Upper lobe of right lung (tissue), 1 donor: ENCODE results near the gene CLTB. TPM values are rescaled to one million over a fixed set of nuclear protein-coding genes. Genes with fewer than 3 reads are reported as not detected.

Source experiments
- ATAC-seq: fragments of 200-7000 bp; cut with Tn5 transposase; one replicate; pipeline ENCODE4 v1.9.1; 2020; ENCODE audit warnings: mild to moderate bottlenecking, moderate library complexity
- DNase-seq: peaks from one replicate; pipeline ENCODE4 v3.0.0-alpha.2; 2020
- H3K27ac ChIP-seq: fragments of 200-600 bp; one replicate; pipeline ENCODE4 v1.8.0; 2022
- H3K27me3 ChIP-seq: fragments of 200-600 bp; one replicate; pipeline ENCODE4 v1.8.0; 2022; ENCODE audit warnings: mild to moderate bottlenecking
- H3K36me3 ChIP-seq: fragments of 200-600 bp; one replicate; pipeline ENCODE4 v1.8.0; 2022
- H3K4me1 ChIP-seq: fragments of 200-600 bp; one replicate; pipeline ENCODE4 v1.8.0; 2022
- H3K4me3 ChIP-seq: fragments of 200-600 bp; one replicate; pipeline ENCODE4 v1.8.0; 2022; ENCODE audit warnings: mild to moderate bottlenecking
- H3K9me3 ChIP-seq: fragments of 200-600 bp; one replicate; pipeline ENCODE4 v1.8.0; 2022
- intact Hi-C: fragments of 100-400 bp; cut with DNase I; formaldehyde crosslinking; loops from one replicate; pipeline ENCODE4 v1.11.0; 2022
- total RNA-seq: library from RNA; stranded (reverse); fragmentation: NEBNext Ultra II Directional; extraction: Animal tissue kit (Norgen Biotek cat#: 25700); gene quantifications from one replicate; pipeline ENCODE4 v1.2.1, GENCODE V29; 2021
- TF ChIP-seq, protein P1 (sequence below): fragments of 200-600 bp; IDR thresholded peaks from one replicate; pipeline ENCODE4 v1.8.0; 2022; ENCODE audit warnings: antibody characterized with exemption
- donor health status: DM: no; HTN: yes; CAD: no; lungs with severe emphysema.

Gene CLTB
- total RNA-seq, 1 donor from 2014 or later, result 80.9 TPM

DNA sequence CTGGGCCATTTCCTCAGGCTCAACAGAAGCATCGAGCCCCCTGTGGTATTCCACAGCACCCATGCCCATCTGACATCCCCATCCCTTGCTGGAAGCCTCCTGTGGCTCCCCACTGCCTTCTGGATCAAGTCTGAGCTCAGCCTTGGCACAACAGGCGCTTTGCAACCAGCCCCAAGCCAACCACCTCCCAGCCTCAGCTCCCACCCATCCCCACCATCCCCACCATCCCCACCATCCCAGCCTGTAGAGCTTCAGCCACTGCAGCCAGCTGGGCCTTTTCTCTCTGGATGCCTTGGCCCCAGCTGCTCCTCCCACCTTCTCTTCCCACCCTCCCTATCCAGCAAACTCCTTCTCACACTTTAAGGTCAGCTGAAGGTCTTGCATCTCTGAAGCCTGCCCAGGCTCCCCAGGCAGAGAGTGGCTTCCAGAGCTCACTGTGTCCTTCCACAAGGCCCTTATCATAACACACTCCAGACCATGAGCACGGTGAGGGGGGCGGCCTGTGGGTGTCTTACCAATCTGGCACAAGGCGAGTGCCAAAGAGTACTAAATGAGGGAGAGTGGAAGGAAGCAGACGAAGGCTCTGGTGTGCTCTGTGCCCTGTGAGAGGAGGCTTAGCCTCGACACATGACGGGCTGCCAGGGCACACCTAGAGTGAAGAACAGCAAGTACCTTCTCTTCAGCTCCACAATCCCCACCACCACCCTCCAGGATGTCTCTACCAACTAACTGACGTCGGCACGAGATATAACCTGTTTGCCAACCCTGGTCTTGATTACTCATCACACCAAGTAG, 21.3 kb downstream of the CLTB start:
- DNase-seq, result no peak
- Histone ChIP-seq H3K9me3 (no peaks in the 10 kb centered on the region), H3K27me3 (no peaks in the 10 kb centered on the region), H3K27ac (no peak overlapping the region), H3K4me1 (no peaks in the 10 kb centered on the region), H3K36me3 (peaks cover 17% of the 10 kb centered on the region), H3K4me3 (no peak overlapping the region)
- TF ChIP-seq, protein P1, sequence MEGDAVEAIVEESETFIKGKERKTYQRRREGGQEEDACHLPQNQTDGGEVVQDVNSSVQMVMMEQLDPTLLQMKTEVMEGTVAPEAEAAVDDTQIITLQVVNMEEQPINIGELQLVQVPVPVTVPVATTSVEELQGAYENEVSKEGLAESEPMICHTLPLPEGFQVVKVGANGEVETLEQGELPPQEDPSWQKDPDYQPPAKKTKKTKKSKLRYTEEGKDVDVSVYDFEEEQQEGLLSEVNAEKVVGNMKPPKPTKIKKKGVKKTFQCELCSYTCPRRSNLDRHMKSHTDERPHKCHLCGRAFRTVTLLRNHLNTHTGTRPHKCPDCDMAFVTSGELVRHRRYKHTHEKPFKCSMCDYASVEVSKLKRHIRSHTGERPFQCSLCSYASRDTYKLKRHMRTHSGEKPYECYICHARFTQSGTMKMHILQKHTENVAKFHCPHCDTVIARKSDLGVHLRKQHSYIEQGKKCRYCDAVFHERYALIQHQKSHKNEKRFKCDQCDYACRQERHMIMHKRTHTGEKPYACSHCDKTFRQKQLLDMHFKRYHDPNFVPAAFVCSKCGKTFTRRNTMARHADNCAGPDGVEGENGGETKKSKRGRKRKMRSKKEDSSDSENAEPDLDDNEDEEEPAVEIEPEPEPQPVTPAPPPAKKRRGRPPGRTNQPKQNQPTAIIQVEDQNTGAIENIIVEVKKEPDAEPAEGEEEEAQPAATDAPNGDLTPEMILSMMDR, result no peak
- ATAC-seq, result peak; percentile 34
- intact Hi-C loops, result no loop called here

GRCh38 chr5:176394096-176394495, 22.2 kb downstream of the CLTB start:
- ATAC-seq (no peak), DNase-seq (no peak)
- peaks cover 17% of the 10 kb centered on the region for H3K36me3 ChIP-seq

DNA sequence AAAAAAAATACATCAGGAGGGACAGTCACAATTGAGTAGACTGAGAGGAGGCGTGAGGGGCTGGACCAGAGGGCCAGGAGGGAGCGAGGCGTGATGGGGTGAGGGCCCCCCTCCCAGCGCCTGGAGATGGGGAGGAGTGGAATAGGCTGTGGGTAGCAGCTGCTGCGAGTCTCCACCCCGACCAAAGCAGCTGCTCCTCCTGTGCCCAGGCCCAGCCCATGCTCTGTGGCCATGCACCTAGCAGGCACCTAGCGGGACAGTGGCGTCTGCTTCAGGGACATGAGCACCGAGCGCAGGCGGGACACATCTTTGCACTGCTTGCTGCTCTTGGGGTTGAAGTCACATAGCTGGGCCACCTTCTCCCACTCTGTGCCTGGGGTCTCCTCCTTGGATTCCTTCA, 23.8 kb downstream of the CLTB start:
- peaks cover 17% of the 10 kb centered on the region for H3K36me3 ChIP-seq
- no peak overlapping the region for H3K27ac ChIP-seq
- TF ChIP-seq, protein P1, result no peak
- no peaks in the 10 kb centered on the region for H3K27me3 ChIP-seq
- DNase-seq (no peak), ATAC-seq (no peak)
- no peak overlapping the region for H3K4me3 ChIP-seq
- no peaks in the 10 kb centered on the region for H3K9me3 ChIP-seq
- H3K4me1 ChIP-seq, result peaks cover 7% of the 10 kb centered on the region
- intact Hi-C loops, result no loop called here

More at GRCh38 chr5:176394096-176394495, 22.2 kb downstream of the CLTB start:
- Histone ChIP-seq H3K4me1 (peaks cover 7% of the 10 kb centered on the region), H3K27me3 (no peaks in the 10 kb centered on the region), H3K27ac (no peak overlapping the region), H3K9me3 (no peaks in the 10 kb centered on the region), H3K4me3 (no peak overlapping the region)
- intact Hi-C loops, result no loop called here
- TF ChIP-seq, protein P1, result no peak

DNA sequence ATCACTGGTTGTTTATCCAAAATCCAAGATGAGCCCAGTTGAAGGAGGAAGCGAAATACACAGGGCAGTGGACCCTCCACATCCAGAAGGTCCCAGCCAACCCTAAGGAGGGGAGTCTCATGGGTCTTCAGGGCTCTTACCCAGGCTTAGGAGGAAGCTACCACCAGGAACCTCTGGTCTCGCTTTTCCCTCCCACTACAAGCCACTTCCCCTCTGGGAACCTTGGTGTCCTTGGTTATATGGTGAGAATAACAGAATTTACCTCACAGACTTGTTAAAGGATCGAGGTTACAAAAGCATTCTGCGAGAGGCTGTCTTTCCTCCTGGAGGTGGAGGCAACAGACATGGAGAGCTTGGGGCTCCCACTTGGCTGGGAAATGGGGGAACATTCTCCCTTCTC, 24.3 kb downstream of the CLTB start:
- Histone ChIP-seq H3K9me3 (no peaks in the 10 kb centered on the region), H3K36me3 (peaks cover 17% of the 10 kb centered on the region), H3K4me1 (peaks cover 7% of the 10 kb centered on the region), H3K4me3 (no peak overlapping the region), H3K27me3 (no peaks in the 10 kb centered on the region), H3K27ac (no peak overlapping the region)
- DNase-seq (no peak), ATAC-seq (no peak)
- intact Hi-C loops, result no loop called here
- TF ChIP-seq, protein P1, result no peak

DNA sequence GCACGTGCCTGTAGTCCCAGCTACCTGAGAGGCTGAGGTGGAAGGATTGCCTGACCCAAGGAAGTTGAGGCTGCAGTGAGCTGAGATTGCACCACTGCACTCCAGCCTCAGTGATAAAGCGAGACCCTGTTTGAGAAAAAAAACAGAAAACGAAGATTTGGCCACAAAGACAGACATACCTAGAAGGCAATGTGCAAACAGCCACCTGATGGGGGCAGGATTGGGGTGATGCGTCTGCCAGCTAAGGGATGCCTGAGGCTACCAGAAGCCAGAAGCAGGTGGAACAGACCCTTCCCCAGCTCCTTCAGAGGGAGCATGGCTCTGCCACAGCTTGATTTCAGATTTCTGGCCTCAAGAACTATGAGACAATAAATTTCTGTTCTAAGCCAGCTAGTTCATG, 24.9 kb downstream of the CLTB start:
- Histone ChIP-seq H3K9me3 (no peaks in the 10 kb centered on the region), H3K36me3 (peaks cover 17% of the 10 kb centered on the region), H3K27ac (no peak overlapping the region), H3K4me1 (peaks cover 7% of the 10 kb centered on the region), H3K27me3 (no peaks in the 10 kb centered on the region), H3K4me3 (no peak overlapping the region)
- TF ChIP-seq, protein P1, result no peak
- ATAC-seq, result no peak
- DNase-seq, result no peak
- intact Hi-C loops, result no loop called here
